OCI-LY3 (cell line): ENCODE data around the gene NTRK2.

Source experiments
- EZH2phosphoT487 ChIP-seq: fragments of 200-600 bp; shearing (Covaris generic); IDR thresholded peaks from 2 replicates; pipeline ENCODE4 v1.6.1; 2018; ENCODE audit warnings: antibody characterized with exemption, mixed run types, low read depth
- TF ChIP-seq, protein P1 (sequence below): fragments of 200-600, 300-600 bp; sonication (generic); IDR thresholded peaks from 2 replicates; pipeline ENCODE4 v1.5.1; 2014; ENCODE audit warnings: antibody characterized with exemption, low read length, low read depth

DNA sequence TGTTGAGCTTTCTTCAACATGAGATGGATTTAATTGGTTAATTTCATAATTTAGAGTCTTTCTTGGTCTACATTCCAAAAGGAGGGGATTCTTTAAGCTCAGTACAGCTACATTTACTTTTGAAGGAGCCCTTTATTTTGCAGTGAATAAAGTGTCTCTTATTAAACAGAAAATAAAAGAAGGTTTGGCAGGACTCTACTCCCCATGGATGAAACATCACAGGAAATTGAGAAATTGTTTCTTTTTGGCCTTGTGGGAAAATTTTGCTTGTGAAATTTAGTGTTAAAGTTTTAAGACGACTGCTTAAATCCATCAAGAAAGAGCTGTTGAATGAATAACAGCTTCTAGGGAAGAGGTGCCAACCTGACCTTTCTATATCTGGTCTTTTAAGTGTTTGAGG is 187.7 kb downstream of the NTRK2 start:
- TF ChIP-seq, protein P1, sequence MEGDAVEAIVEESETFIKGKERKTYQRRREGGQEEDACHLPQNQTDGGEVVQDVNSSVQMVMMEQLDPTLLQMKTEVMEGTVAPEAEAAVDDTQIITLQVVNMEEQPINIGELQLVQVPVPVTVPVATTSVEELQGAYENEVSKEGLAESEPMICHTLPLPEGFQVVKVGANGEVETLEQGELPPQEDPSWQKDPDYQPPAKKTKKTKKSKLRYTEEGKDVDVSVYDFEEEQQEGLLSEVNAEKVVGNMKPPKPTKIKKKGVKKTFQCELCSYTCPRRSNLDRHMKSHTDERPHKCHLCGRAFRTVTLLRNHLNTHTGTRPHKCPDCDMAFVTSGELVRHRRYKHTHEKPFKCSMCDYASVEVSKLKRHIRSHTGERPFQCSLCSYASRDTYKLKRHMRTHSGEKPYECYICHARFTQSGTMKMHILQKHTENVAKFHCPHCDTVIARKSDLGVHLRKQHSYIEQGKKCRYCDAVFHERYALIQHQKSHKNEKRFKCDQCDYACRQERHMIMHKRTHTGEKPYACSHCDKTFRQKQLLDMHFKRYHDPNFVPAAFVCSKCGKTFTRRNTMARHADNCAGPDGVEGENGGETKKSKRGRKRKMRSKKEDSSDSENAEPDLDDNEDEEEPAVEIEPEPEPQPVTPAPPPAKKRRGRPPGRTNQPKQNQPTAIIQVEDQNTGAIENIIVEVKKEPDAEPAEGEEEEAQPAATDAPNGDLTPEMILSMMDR = no peak
- TF ChIP-seq EZH2phosphoT487 = no peak
